Omental fat pad (tissue), 4 donors: ENCODE measurements around the gene POU2F1. TPM values are rescaled to one million over a fixed set of nuclear protein-coding genes. Genes with fewer than 3 reads are reported as not detected.

Experiments
- ATAC-seq: fragments of 150-250 bp; one replicate; pipeline ENCODE4 v1.9.1; 2016; ENCODE audit warnings: mild to moderate bottlenecking, moderate library complexity; ENCODE audit not compliant: low FRiP score
- DNase-seq: peaks from one replicate; pipeline ENCODE4 v3.0.0-alpha.2; 2019; ENCODE audit warnings: low spot score
- CTCF ChIP-seq, 3 donors: fragments of 450-650 bp; IDR thresholded peaks; one replicate each; pipeline ENCODE4 v1.5.1; 2016 to 2017; ENCODE audit warnings: antibody characterized with exemption in 3 of 3, mild to moderate bottlenecking in 3 of 3, moderate library complexity in 2 of 3
- total RNA-seq, 4 donors: library from RNA; depleted of rRNA; stranded (reverse); fragments of >200 nt; gene quantifications; one replicate each; pipeline ENCODE4 v1.1.0, GENCODE V29; 2016

POU2F1 gene
- total RNA-seq, 4 donors from 2014 or later, result 10.3 to 18.9 (median 13.5) TPM

DNA sequence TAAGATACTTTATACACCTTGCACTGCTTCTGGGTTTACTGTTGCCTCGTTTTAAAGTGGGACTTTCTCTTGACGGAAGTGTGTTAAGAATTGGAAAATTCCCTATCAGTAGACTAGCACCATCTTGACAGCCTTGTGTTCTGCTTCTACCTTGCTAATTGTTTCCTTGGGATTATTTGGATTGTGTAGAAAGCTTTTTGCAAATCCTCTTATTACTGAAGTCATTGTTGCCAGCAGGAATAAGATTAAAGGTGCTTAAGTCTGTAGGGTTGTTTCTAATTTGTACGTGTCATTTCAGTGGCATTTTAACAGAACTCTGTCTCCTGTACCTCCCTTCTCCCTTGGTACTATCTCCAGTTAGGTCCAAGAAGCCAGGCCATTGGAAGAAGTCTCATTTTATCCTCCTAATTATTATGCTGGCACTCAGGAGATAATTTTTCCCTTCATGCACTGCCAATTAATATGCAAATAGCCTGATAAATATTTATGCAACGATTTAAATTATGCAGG lies 107.7 kb downstream of the POU2F1 start:
- no peak for TF ChIP-seq CTCF (IDR thresholded peaks at IDR 0.05)
- DNase-seq (no peak), ATAC-seq (no peak)

DNA sequence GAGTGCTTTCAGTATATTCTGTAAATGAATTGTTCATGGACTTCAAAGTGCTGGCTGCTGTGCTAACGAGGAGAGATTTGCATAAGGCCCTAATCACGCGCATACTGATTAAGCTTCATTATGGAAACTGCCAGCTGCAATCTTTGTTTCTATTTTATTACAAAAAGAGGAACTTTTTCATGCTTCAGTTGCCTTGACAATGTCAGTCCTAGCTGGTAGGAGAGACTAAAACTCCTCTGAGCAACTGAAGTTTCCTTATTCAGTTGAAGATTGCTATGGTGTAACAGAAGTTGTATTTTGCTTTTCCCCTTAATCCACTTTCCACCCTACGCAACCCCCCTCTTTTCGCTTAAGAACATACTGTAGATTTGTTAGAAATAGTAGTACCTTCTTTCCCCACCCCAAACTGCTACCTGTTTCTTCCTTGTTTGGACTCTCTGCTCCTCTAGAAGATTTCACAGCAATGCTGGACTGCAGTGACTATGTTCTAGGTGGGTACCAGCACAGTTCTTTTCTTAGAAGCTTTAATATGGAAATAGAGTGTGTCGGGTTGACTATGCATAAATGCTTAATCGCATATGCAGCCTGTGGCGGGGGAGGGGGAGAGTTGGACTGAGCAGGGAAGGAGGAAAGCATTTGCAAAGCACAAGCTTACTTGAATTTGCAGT lies 108.3 kb downstream of the POU2F1 start:
- ATAC-seq, result no peak
- no peak for TF ChIP-seq CTCF (IDR thresholded peaks at IDR 0.05)

GRCh38 chr1:167330601-167331293 lies 110.1 kb downstream of the POU2F1 start:
- no peak for TF ChIP-seq CTCF (IDR thresholded peaks at IDR 0.05)
- DNase-seq (no peak), ATAC-seq (no peak)

More for the DNA sequence above, 108.3 kb downstream of the POU2F1 start:
- DNase-seq, result no peak

DNA sequence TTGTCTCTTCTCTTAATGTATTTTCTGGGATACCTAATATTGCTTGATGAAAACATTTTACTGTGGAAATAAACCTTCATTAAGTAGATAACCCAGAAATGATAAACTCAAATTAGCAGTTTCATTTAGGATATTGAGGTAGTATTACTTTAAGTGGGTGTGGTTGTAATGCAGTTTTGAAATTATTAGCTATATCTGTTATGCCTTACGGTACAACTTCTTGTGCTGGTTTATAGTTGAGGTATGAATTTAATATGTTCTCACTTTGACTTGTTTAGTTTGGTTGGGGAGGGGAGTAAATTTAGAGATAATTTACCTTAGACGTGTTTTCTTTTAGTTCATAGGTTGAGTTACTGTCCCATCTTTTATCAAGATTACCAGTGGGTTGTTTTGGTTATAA lies 111.0 kb downstream of the POU2F1 start:
- TF ChIP-seq CTCF (IDR thresholded peaks at IDR 0.05), result no peak
- no peak for DNase-seq
- no peak for ATAC-seq

- TF ChIP-seq CTCF (IDR thresholded peaks at IDR 0.05), result no peak
- ATAC-seq (no peak), DNase-seq (no peak)
Observed at GRCh38 chr1:167332503-167332902, 111.8 kb downstream of the POU2F1 start.

- no peak for TF ChIP-seq CTCF (IDR thresholded peaks at IDR 0.05)
- DNase-seq (no peak), ATAC-seq (no peak)
Observed at GRCh38 chr1:167333124-167333523, 112.4 kb downstream of the POU2F1 start.

DNA sequence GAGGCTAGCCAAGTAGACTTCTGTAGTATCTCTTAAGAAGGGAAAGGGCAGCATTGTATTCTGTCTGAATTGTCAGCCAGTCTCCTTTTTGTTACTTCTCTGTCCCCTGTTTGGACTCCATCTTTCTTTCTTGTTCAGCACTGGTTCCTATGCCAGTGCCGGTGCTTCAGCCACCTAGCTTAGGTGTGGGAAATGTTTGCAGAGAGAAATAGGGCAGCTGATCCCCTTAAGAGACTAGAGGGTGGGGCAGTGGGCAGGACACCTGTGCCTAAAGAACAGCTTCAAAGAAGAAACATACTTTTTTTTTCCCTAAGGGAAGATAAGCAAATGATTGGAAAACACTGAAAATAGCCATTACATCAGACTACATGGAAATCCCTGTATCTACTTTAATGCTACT lies 113.0 kb downstream of the POU2F1 start:
- TF ChIP-seq CTCF (IDR thresholded peaks at IDR 0.05), result no peak
- ATAC-seq (no peak), DNase-seq (no peak)
